NCI-H345 (cell line): ENCODE measurements around the gene THSD7B.

ENCODE experiments used
- DNase-seq: peaks from one replicate; lab custom pipeline; 2025; lab: John Stamatoyannopoulos, UW

Gene THSD7B

GRCh38 chr2:137199751-137200150 is 434.4 kb downstream of the THSD7B start:
- no peak for DNase-seq

GRCh38 chr2:137202318-137202717 is 437.0 kb downstream of the THSD7B start:
- no peak for DNase-seq

DNA sequence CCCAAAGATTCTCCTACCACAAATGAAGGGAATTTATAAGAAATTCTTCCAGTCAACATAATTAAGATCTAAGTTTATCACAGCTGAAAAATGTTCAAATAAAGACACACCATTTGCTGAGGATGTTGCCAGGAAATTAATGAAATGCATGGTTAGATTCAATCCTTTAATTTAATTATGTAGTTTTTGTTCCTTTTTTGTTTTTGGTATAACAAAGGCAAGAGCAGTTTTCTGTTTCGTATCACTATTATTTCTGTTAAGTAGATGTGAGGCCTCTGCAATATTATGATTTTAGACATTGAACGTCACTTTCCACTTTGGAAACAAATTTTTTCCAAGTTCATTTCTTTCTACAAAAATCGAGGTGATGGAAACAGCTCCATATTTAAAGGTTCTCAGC is 440.0 kb downstream of the THSD7B start:
- DNase-seq: no peak

- no peak for DNase-seq
These were observed 440.7 kb downstream of the THSD7B start for GRCh38 chr2:137206069-137206468.

GRCh38 chr2:137207030-137207429 is 441.7 kb downstream of the THSD7B start:
- no peak for DNase-seq

GRCh38 chr2:137208431-137208891 is 443.1 kb downstream of the THSD7B start:
- DNase-seq: no peak

DNA sequence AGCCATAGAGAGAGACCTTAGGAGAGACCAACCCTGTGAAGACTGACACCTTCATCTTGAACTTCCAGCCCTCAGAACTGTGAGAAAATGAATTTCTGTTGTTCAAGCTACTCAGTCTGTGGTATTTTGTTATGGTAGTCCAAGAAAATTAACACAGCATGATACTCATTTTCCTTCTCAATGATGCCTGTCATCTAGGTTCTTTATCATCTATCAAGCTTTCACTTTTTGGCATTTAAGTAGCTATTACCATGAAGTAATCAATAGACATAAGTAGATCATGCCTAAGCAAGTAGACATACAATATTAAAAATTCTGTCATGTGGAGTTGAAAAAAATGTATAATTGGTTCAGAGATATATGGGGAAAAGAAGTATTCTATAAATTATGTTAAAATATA is 444.7 kb downstream of the THSD7B start:
- no peak for DNase-seq

DNA sequence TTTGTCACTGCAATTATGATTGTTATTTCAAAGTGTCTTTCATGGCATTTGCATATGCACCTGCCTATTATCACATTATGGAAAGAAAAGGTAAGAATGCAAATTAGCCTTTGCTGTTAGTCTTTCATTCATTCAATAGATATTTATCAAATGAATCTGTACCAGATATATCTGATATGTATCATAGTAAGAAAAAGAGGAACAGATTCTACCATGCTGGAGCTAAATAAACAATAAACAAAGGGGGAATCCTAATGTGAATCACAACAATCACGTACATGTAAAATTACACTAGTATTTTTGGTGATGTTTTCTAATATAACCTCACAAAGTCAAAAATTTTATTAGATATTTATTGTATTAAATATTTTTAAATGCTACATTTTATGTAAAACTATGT is 446.4 kb downstream of the THSD7B start:
- DNase-seq: no peak

- DNase-seq: no peak
These were observed 455.2 kb downstream of the THSD7B start for GRCh38 chr2:137220438-137220993.

- no peak for DNase-seq
These were observed 456.6 kb downstream of the THSD7B start for GRCh38 chr2:137221797-137222492.

DNA sequence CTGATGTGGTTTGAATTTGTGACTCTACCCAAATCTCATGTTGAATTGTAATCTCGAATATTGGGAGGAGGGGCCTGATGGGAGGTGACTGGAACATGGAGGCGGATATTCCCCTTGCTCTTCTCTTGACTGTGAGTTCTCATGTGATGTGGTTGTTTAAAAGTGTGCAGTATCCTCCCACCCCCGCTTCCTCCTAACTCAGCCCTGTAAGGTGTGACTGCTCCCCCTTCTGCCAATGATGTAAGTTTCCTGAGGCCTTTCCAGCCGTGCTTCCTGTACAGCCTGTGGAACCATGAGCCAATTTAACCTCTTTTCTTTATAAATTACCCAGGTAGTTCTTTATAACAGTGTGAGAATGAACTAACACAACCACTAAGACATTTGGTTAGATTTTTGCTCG is 458.4 kb downstream of the THSD7B start:
- no peak for DNase-seq

DNA sequence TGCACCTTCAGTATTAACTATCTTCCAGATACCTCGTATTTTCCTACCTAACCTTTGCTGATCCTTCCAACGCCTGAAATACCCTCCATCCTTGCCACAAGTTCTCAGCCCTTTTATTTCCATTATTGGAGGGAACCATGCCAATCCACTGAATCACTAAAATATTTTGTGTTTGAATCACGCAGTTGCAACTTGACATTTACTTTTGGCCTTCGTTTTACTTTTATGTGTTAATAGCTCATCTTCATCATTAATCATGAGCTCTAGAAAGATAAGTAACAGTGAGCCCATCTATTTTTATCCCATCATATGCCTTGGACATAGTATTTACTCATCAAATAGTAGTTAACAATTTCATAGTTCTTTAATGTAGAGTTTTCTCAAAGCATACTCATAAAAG is 463.2 kb downstream of the THSD7B start:
- DNase-seq: no peak

DNA sequence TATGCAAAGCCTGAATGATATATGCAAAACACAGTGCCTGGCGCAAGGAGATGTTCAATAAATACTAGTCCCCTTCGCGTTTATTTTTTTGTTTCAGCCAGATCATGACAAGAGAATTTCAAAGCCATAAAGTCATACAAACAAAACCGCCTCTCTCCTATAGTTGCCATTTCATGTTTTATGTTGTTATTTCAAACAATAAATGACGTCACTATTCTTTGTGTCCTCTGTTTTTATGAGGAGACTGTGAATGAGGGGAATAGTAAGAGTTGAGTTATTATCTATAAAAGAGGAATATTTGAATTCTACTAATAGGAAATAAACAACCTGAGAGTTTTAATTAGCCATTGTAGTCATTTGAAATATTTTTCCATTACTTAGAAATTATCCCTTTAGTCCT is 464.5 kb downstream of the THSD7B start:
- no peak for DNase-seq

DNA sequence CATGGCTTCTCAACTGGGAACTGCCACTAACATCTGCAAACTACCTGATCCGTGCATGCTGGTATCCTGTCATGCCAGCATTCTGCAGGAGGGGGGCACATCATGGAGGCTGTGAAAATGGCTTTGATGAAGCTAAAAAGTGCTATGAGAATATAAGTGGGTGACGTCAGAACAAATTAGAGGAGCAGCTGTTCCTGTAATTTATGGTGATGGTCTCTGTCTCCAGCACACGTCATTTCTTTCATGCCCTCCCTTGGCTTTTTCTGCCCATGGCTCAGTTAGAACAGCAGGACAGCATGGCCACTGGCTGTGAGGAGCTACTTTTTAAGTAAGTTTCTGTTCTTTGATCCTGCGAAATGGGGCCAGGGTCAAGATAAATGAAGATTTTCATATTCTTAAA is 466.3 kb downstream of the THSD7B start:
- no peak for DNase-seq

GRCh38 chr2:137232076-137232475 is 466.7 kb downstream of the THSD7B start:
- no peak for DNase-seq

GRCh38 chr2:137233091-137233490 is 467.7 kb downstream of the THSD7B start:
- no peak for DNase-seq

DNA sequence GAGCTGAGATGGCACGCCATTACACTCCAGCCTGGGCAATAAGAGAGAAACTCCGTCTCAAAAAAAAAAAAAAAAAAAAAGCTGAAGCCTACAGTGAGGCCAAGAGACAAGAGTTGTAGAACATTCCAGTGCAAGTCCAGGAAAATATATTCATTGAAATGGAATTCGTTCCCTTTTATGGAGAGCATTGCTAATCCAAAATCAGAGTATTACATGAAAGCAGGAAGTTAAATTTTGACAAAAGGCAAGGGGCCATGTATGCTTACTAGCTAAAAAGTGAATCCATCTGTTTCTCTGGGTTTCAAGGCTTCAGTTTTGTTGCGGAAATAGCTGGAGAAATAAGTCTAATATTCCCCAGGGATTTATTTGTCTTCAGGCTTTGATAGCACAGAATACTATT is 471.7 kb downstream of the THSD7B start:
- no peak for DNase-seq

GRCh38 chr2:137238065-137238464 is 472.7 kb downstream of the THSD7B start:
- no peak for DNase-seq

DNA sequence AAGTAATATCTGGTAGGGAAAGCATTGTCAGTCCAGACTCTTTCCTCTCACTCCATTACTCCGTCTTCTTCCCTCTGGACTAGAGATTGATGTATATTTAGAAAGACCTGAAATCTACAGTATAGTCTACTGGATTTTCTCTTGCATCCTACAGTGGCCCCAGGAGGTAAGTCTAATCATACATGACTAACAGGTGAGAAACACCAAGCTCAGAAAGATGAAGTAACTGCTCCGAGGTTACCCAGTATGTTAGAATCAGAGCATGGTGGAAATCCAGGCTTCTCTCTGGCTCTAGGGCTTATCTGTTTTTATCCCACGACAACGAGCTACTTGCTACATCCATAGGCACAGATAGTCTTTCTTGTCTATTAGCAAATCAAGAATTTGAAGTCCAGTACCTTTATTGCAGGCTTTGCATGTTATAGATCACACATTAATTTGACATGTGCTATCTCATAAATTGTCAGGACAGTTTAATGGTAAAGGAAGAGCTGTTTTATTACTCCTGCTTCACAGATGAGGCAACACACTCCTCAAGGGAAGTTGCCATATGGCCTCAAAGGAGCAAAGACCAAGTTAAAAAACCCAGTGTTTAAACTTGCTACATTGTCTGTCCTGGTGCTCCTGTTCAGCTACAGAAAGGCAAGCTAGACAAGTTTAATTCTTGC is 484.3 kb downstream of the THSD7B start:
- DNase-seq: no peak

DNA sequence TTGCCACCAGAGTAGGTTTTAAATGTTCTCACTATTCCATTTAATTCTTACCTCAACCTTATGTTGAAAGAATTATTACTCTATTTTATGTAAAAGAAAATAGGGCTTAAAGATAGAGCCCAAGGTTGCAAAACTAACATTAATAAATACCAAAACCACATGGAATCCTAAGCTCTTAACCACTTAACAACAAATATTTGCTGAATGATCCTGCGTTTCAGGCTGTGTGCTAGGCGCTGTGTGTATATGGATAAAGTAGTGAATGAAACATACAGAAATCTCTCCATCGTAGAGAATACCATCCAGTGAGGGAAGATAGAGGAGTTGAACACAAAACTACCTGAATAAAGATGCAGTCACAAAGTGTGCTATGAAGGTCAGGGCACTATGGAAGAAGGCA is 485.1 kb downstream of the THSD7B start:
- DNase-seq: no peak

GRCh38 chr2:137251045-137251444 is 485.7 kb downstream of the THSD7B start:
- DNase-seq: no peak

- no peak for DNase-seq
These were observed 487.6 kb downstream of the THSD7B start for GRCh38 chr2:137252934-137253333.

- no peak for DNase-seq
These were observed 488.7 kb downstream of the THSD7B start for GRCh38 chr2:137254052-137254451.

GRCh38 chr2:137255345-137255744 is 490.0 kb downstream of the THSD7B start:
- DNase-seq: no peak
